Right ventricle myocardium superior (tissue), 1 donor: ENCODE data around the gene NSD1. TPM values are rescaled to one million over a fixed set of nuclear protein-coding genes. Genes with fewer than 3 reads are reported as not detected.
"Not testable (repeated sequence)": the region's sequence is repeated elsewhere in the genome, so short reads cannot be mapped to it uniquely, and the experiment has no call there.

Experiments used
- ATAC-seq: fragments of 200-7000 bp; cut with Tn5 transposase; one replicate; pipeline ENCODE4 v1.9.1; 2020; ENCODE audit warnings: mild to moderate bottlenecking; ENCODE audit not compliant: poor library complexity
- DNase-seq: peaks from one replicate; pipeline ENCODE4 v3.0.0-alpha.2; 2020
- intact Hi-C: fragments of 100-400 bp; cut with DNase I; formaldehyde crosslinking; loops from one replicate; pipeline ENCODE4 v1.11.2; 2022
- total RNA-seq: library from RNA; stranded (reverse); fragmentation: NEBNext Ultra II Directional; extraction: Animal tissue kit (Norgen Biotek cat#: 25700); gene quantifications from one replicate; pipeline ENCODE4 v1.2.1, GENCODE V29; 2021
- donor health status: DM: no; HTN: yes; CAD: no; lungs with severe emphysema.

Gene NSD1
- total RNA-seq, 1 donor from 2014 or later: 33.6 TPM

DNA sequence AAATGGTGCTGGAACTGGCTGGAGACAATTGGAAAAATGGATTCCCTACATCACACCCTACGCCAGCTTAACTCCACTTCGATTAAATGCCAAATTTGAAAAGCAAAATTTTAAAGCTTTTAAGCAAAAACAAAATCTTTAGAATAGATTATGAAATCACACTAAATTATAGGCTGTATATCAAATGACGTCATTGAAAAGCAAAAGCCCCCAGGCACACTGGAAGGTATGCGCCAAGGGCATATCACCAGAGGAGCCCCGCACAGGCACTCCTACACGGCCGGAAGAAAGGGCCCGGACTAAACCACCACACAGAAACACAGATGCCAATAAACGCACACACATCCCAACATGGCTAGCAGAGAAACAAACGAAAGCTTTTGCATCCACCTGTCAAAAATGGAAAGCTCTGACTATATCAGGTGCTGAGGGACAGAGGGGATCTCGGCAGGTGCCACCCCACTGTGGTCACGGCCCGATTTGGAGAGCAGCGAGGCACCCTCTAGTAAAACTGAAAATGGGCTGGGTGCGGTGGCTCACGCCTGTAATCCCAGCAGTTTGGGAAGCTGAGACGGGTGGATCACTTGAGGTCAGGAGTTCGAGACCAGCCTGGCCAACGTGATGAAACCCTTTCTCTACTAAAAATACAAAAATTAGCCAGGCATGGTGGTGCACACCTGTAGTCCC, 195.1 kb downstream of the NSD1 start:
- intact Hi-C loops: no loop called here
- ATAC-seq (no peak), DNase-seq (no peak)

DNA sequence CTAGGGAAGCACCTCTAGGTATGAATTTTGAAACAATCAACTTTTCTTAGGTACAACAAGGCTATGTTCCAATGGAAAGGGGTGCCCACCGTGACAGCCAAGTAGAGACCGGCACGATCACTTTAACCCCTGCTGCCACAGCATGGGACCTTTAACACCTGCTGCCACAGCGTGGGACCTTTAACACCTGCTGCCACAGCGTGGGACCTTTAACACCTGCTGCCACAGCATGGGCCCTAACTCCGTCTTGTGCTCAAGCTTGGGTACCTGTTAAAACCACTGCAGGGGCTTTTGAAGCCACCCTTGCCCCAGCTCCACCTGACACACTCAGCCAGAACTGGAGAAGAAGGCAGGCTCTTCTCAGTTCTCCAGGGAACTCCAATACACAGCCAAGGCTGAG, 196.3 kb downstream of the NSD1 start:
- intact Hi-C loops: no loop called here
- ATAC-seq (no peak), DNase-seq (no peak)

DNA sequence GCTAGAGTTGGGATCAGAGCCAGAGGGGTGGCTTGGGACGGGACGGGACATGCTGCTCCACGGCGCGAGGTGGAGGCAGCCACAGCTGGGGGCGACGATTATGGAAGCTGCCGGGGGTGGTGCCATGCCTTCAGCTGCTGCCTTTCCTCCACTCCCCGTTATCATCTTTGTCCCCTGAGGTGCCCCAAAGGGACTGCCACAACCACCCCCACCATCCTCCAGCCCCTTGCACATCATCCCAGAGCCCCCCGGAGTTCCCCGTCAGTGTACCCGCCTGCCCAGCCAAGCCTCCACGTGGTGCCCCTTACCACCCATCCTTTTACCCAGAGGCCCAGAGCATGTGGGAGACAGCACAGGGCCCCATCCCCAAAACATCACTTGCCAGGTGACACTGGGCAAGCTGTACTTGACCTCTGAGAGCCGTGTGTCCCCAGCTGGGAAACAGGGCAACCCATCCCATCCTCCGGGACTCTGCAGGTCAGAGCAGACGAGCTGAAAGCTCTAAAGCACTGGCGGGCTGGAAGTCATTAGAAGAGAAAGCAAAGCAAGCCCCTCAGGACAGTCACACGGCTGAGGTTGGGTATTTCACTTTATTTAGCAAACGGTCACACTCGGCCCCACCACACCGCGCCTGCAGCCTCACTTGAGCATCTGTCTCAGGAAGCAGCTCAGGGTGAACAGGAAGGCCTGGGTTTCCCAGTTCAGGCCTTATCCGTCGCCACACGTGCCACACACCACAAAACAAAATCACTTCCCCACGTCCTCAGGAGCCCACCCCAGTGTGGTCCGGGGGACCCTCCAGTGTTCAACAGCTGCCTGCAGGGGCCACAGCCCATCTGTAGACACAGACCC, 197.6 kb downstream of the NSD1 start:
- ATAC-seq (no peak), DNase-seq (no peak)
- intact Hi-C loops: no loop called here

DNA sequence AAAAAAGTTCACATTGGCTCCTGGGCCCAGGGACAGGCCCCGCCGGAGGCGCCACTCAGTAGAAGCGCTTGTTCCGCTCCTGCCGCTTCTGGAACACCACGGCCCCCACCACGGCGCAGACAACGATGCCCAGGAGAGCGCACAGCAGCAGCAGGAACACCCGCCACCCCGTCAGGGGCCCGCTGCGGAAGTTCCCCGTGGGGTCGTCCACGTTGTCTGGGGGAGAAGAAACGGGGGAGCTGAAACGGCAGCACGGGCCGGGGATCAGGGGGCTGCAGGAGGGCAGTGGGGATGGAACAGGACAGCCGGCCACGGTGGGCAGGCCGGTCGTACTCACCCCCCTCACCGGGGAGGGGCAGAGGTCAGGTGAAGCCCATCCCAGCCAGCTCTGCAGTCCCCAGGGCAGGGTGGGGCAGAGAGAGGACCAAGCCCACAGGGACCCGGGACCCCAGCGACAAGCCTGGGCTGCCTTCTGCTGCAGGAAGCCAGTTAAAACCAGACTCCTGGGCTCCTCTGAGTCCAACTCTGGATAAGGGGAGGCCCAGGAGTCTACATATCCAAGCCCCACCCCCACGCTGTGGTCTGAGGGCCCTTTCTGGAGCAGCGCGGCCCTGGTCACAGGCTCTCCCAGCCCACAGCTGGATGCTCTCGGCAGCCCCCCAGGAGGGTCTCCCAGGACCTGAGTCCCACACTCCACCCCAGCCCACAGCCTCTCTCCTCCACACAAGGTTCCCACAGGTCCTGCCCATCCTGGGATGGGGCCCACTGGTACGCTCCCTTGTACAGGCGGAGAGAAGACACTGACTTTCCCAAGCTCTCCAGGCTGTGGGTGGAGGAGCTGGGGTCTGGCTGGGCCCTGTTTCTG, 198.7 kb downstream of the NSD1 start:
- intact Hi-C loops: no loop called here
- ATAC-seq (no peak), DNase-seq (no peak)

DNA sequence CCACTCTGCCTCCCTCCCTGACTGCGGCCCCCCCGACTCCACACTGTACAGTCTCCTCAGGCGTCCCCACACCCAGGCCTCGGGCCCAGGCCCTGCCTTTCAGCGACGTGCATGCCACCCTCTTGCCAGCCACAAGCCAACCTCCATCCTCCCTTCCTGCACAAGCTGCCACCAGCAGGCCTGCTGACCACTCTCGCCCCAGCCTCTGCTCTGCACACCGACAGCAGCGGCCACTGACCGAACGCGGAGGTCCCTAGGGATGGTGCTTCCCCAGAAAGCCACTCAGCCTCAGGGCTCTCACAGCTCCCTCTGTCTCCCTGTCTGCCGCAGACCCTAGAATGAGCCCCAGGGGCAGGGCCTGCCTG, 199.3 kb downstream of the NSD1 start:
- no peak for ATAC-seq
- intact Hi-C loops: no loop called here
- no peak for DNase-seq

DNA sequence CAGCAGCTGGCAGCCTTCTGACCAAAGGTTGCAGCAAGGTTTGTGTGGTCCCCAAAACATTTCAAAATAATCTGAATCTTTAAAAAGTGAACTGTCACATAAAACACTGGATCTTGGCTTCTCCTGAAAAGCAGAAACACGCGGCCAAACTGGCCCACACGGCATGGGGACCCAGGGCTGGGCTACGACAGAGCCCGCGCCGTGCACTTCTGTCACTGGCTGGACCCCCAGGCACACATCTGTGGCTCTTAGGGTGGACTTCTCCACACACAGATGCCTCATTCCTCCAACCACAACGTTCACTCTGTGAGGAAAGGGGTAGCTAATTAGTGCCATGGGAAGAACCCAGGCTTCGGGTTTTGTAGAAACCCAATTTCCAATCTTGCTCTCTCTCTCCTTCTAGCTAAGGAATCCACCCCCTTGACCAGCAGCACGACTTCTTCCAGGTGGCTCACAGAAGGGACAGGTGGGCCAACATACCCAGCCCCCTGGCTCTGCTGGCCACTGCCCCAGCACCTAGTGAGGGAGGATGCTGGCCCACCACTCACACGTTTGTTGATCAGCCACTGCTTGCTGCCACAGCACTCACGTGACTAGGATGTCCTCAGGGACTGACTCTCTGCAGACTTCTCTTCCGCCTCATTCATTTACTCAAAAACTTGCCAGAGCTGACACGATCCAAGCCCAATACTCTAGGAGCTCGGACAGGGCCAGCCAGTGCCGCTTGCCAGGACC, 200.0 kb downstream of the NSD1 start:
- ATAC-seq: no peak

DNA sequence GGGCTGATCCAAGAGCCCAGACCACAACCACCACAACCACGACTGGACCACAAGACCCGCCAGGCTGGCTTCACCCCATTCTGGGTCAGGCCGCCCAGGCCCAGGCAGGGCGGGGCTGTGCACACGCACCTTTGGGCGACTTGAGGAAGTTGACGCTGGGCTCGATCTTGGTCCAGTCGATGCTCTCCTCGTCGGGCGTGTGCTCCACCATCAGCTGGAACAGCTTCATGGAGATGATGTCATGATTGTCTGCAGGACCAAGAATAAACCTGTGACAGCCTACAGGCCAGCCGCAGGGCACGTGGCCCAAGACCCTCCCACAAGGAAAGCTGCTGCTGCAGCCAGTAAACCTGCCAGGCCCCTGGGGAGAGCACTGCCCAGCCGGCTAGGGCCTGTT, 200.6 kb downstream of the NSD1 start:
- intact Hi-C loops: no loop called here
- ATAC-seq (no peak), DNase-seq (no peak)

More for the DNA sequence above, 200.0 kb downstream of the NSD1 start:
- DNase-seq: no peak
- intact Hi-C loops: no loop called here

DNA sequence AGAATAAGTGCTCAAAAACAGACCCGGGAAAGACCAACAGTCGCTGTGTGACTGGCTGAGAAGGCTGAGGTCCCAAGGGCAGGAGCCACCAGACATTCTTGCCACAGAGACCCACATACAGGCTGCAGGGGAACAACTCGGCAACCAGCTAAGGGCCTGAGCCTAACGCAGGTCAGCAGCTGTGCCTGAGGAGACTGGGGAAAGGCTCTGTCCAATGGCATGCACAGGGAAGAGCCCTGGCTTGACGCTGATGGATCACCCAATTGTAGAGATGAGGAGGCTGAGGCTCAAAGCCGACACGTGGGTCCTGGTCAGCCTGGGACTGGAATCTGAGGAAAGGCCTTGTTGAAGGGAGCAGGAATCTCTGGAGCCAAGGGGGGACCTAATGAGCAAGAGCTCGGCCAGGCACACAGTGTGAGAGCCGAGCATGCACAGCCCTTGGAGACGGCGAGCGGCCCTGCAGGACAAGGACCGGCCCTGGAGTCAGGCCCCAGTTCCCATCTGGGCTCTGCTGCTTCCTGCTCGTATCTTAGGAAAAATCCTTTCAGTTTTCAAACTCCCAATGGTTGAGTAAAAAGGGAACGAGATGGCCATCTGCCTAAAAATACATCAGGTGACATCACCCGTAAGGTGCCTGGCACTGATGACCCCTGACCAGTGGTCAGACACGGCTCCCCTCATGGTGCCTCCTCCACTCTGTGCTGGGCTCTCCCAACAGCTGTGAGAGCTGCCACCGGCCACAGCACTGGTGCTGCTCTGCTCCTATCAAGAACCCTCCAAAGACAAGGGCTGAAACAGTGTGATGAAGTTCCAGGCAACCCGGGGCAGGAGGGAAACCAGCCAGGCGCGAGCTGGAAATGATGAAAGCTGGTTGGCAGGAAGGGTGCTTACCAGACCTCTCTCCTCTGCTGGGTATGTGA, 201.5 kb downstream of the NSD1 start:
- DNase-seq (peak; percentile 68), ATAC-seq (peak; percentile 89)
- intact Hi-C loops: no loop called here

DNA sequence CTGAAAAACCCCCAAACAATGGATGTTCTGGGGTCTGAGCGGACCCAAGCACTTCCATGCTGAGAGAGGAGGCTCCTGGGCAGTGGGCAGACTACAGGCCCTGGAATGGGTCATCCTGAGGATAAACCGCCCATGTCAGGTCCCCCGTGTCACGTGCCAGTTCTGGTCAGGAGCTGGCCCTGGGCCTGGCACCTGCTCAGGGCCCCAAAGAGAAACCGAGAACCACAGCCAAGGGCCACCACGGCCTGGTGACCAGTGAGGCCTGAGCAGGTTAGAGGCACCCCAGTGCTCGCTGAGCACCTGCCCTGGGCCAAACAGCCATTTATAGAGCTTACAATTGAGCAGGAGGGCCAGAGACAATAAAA, 202.1 kb downstream of the NSD1 start:
- ATAC-seq (peak; percentile 74), DNase-seq (no peak)
- intact Hi-C loops: no loop called here

DNA sequence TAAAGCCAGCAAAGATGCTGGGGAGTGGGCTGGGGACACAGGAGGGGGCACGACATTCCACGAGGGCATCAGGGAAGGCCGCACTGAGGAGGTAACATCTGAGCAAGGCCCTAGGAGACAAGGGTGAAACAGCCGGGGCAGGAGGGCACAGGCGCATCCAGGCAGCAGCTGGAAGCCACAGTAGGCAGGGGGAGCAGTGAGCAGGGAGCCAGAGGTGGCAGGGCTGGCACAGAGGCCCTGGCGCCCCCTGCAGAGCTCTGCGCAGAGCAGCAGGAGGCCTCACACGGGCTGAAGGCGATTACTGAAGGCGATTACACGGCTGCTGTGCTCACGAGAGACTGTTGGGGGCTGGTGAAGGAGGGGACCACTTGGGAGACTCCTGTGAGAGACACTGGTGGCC, 202.5 kb downstream of the NSD1 start:
- DNase-seq (no peak), ATAC-seq (no peak)

DNA sequence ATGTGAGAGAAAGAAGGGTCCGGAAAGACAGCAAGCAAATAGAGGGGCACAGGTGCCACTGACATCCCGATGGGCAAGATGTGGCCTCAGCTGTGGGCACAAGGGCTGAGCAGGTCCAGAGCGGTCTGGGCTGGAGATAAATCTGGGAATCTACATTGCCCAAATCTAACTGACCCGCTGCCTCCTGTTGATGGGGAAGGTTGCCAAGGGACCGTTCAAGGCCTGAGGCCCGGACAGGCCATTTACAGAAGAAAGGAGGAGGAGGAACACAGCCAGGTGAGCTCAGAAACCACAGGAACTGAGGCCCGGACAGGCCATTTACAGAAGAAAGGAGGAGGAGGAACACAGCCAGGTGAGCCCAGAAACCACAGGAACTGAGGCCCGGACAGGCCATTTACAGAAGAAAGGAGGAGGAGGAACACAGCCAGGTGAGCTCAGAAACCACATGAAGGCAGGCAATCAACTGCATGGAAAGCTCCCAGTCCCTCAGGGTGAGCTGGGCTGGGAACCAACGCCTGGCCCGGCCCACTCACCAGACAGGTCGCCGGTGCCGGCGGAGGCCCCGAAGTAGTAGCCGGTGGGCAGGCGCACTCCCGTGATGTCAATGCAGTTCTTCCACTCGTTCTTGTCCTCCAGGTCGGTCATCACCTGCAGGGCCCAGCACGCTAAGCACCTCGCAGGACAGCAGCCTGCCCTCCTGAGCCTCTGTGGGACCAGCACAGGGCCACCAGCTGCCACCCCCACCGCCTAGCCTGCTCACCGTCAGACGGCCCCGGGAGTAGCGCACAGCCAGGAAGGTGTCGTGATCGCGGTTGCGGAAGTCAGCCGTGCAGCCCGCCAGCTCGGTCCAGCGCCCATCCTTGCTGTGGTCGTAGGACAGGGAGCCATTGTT, 203.3 kb downstream of the NSD1 start:
- intact Hi-C loops: no loop called here
- ATAC-seq: no peak
- DNase-seq: no peak

More for the DNA sequence above, 202.5 kb downstream of the NSD1 start:
- intact Hi-C loops: no loop called here

DNA sequence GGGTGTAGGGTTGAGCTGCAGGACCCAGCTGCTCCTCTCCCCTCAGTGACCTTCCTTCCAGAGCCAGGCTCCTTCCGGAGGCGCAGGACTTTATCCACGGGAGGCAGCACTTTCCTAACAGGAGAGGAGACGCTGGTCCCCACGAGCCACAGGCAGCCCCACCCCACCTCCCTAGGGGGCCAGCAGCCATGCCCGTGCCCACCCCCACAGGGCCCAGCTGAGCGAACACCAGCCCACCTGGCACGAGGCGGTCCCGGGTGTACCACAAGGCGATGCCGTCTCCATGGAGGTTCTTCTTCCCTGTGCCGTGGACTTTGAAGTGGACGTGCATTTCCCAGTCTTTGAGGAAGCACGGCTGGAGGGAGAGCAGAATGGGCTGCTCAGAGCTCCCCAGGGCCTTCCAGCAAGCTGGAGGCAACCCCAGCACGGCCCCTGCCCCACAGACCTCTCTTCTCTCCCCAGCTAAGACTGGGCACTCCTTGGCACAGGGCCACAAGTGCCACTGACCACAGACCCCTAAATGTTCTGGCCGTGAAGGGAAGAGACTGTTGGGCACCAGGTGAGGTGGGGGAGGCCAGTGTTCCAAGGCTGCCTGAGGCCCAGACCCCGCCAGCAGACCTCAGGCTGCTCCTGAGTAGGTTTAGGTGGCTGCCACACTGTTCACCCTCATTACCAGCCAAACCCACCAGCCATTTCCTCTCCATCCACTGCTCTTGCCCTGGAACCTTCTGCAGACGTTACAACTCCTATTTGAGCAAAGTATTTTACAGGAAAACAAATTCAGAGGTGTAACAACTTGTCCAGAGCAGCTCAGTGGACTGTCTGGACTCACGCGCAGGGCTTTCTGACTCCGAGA, 204.9 kb downstream of the NSD1 start:
- DNase-seq (no peak), ATAC-seq (no peak)
- intact Hi-C loops: no loop called here

DNA sequence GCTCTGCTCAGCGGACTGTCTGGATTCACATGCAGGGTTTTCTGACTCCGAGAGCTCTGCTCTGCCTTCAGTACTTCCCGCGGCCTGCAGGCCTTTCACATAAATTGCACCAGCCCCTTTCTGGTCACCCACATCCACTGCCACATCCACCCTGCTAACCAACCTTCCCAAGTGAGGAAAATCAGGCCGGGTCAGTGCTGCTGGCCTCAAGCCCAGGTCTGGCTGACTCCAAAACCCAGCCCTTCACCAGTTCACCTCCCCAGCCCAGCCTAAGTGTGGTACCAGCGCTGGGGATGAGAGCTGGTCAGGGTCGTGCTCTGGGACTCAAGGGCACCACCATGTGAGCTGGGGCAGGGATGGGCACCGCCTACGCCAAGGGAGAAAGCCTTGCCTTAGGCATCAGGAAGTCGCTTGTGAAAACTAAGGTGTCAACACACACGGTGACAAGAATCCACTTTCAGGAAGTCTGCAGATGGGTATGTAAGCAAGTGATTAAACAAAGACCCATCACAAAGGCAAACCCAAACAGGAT, 205.6 kb downstream of the NSD1 start:
- ATAC-seq (no peak), DNase-seq (no peak)
- intact Hi-C loops: no loop called here

DNA sequence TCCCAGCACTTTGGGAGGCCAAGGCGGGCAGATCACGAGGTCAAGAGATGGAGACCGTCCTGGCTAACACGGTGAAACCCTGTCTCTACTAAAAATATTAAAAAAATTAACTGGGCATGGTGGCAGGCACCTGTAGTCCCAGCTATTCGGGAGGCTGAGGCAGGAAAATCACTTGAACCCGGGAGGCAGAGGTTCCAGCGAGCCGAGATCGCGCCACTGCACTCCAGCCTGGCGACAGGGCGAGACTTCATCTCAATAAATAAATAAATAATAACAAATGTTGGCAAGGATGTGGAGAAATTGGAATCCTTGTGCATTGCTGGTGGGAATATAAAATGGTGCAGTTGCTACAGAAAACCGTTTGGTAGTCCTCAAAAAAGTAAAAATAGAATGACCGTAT, 209.4 kb downstream of the NSD1 start:
- intact Hi-C loops, ATAC-seq, DNase-seq: not testable (repeated sequence)

DNA sequence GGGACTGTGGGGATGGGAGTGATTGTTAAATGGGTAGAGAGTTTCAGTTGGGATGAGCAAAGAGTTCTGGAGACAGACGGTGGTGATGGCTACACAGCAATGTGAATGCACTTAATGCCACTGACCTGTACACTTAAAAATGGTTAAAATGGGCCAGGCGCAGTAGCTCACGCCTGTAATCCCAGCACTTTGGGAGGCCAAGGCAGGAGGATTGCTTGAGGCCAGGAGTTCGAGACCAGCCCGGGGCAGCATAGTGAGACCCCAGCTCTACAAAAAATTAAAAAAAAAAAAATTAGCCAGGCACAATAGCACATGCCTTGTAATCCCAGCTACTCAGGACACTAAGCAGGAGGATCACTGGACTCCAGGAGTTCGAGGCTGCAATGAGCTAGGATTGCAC, 210.2 kb downstream of the NSD1 start:
- ATAC-seq: no peak
- intact Hi-C loops: no loop called here
- no peak for DNase-seq

DNA sequence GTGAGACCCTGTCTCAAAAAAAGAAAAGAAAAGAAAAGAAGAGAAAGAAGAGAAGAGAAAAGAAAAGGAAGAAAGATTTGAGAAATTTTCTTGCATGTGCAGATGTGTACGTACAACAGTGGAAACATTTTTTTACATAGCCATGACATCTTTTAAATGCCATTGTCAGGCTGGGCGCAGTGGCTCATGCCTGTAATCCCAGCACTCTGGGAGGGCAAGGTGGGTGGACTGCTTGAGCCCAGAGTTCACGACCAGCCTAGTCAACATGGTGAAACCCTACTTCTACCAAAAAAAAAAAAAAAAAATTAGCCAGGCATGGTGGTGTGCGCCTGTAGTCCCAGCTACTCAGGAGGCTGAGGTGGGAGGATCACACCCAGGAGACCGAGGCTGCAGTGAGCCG, 211.3 kb downstream of the NSD1 start:
- intact Hi-C loops: no loop called here
- ATAC-seq (no peak), DNase-seq (no peak)
